ENCODE results near the gene EFCAB6. TPM values are rescaled to one million over a fixed set of nuclear protein-coding genes. Genes with fewer than 3 reads are reported as not detected.

EFCAB6 gene
- total and polyA plus RNA-seq, 10 of the 15 experiments (the other 5 are each of a cell fraction or from before 2014, with no cell fraction given), result 0.05 to 0.42 (median 0.19) TPM

- ChIA-PET RAD21 (ENCODE audit: unreplicated experiment) (no interaction called here), CTCF (no interaction called here), SMC1A (ENCODE audit: uncharacterized antibody, unreplicated experiment) (no interaction called here), POLR2A (no interaction called here)
- no peaks in the 10 kb centered on the region for H3K9me3 ChIP-seq (replicated peaks; ENCODE audit: control insufficient read depth, insufficient read depth, low read length)
- ATAC-seq (no peak), DNase-seq (ENCODE audit: low read depth, low spot score) (no peak), FAIRE-seq (no peak)
- WGBS (ENCODE audit: insufficient coverage, insufficient replicate concordance, low lambda C conversion rate, missing lambda C conversion rate), result 1% methylated on average over 2 of the region's 2 CpGs
- no peaks in the 10 kb centered on the region for H4K20me1 ChIP-seq (ENCODE audit: control insufficient read depth, insufficient read depth)
- no peaks in the 10 kb centered on the region for H3K4me1 ChIP-seq (ENCODE audit: control insufficient read depth, insufficient read depth, low read length)
- H3K9ac ChIP-seq (ENCODE audit: control insufficient read depth, insufficient read depth, low read length), result no peak overlapping the region
- BruUV-seq (replicated peaks), result no TSS peak
- H3K4me2 ChIP-seq (ENCODE audit: control insufficient read depth, insufficient read depth), result no peak overlapping the region
- no peaks in the 10 kb centered on the region for H3K79me2 ChIP-seq (ENCODE audit: control insufficient read depth, insufficient read depth, low read length)
- H2AFZ ChIP-seq (ENCODE audit: control insufficient read depth, low read depth, low read length), result no peak overlapping the region
- H3K27me3 ChIP-seq (replicated peaks in 1 of 2; ENCODE audit: control insufficient read depth in 2 of 2, insufficient read depth in 2 of 2, low read length in 1 of 2), result no peaks in the 10 kb centered on the region; a peak in 1 of 4 replicates
- in situ Hi-C loops (cut with MboI), result no loop called here
- H3K27ac ChIP-seq (ENCODE audit: control insufficient read depth, insufficient read depth), result no peak overlapping the region
- H3K4me3 ChIP-seq, result no peak overlapping the region
- intact Hi-C loops (cut with micrococcal nuclease; ENCODE audit: unreplicated experiment), result no loop called here
- no peaks in the 10 kb centered on the region for H3K36me3 ChIP-seq (ENCODE audit: control insufficient read depth in 2 of 2, insufficient read depth in 2 of 2, low read length in 1 of 2)
- TF ChIP-seq USF1 (IDR thresholded peaks at IDR 0.05; ENCODE audit: borderline replicate concordance, extremely low read length, insufficient read depth, low read depth, low read length) (no peak), FOXM1 (IDR thresholded peaks at IDR 0.05; ENCODE audit: low read depth, low read length) (no peak), HDAC6 (IDR thresholded peaks at IDR 0.05; ENCODE audit: unreplicated experiment) (no peak), GABPA (IDR thresholded peaks at IDR 0.05; ENCODE audit: low read depth) (no peak), TCF3 (IDR thresholded peaks at IDR 0.05; ENCODE audit: borderline replicate concordance, insufficient read depth, low read depth, low read length) (no peak), DPF2 (IDR thresholded peaks at IDR 0.05) (no peak), MYB (IDR thresholded peaks at IDR 0.05; ENCODE audit: borderline replicate concordance, low read depth, low read length) (no peak), BCL3 (IDR thresholded peaks at IDR 0.05; ENCODE audit: borderline replicate concordance, insufficient read depth, low read depth, low read length, poor library complexity, severe bottlenecking) (no peak), KDM1A (IDR thresholded peaks at IDR 0.05; ENCODE audit: borderline replicate concordance) (no peak), NFIC (IDR thresholded peaks at IDR 0.05; ENCODE audit: low read depth, low read length) (no peak), IKZF1 (conservative IDR thresholded peaks at IDR 0.05) (no peak), MAX (IDR thresholded peaks at IDR 0.05; ENCODE audit: low read depth, low read length) (no peak), CBX5 (IDR thresholded peaks at IDR 0.05; ENCODE audit: low read depth) (no peak), CEBPB (IDR thresholded peaks at IDR 0.05; ENCODE audit: borderline replicate concordance in 1 of 2, low read depth in 2 of 2, low read length in 2 of 2) (no peak), BCLAF1 (IDR thresholded peaks at IDR 0.05) (no peak)
- TF ChIP-seq, protein P1, sequence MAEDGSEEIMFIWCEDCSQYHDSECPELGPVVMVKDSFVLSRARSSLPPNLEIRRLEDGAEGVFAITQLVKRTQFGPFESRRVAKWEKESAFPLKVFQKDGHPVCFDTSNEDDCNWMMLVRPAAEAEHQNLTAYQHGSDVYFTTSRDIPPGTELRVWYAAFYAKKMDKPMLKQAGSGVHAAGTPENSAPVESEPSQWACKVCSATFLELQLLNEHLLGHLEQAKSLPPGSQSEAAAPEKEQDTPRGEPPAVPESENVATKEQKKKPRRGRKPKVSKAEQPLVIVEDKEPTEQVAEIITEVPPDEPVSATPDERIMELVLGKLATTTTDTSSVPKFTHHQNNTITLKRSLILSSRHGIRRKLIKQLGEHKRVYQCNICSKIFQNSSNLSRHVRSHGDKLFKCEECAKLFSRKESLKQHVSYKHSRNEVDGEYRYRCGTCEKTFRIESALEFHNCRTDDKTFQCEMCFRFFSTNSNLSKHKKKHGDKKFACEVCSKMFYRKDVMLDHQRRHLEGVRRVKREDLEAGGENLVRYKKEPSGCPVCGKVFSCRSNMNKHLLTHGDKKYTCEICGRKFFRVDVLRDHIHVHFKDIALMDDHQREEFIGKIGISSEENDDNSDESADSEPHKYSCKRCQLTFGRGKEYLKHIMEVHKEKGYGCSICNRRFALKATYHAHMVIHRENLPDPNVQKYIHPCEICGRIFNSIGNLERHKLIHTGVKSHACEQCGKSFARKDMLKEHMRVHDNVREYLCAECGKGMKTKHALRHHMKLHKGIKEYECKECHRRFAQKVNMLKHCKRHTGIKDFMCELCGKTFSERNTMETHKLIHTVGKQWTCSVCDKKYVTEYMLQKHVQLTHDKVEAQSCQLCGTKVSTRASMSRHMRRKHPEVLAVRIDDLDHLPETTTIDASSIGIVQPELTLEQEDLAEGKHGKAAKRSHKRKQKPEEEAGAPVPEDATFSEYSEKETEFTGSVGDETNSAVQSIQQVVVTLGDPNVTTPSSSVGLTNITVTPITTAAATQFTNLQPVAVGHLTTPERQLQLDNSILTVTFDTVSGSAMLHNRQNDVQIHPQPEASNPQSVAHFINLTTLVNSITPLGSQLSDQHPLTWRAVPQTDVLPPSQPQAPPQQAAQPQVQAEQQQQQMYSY (CRISPR knock-in tag; IDR thresholded peaks at IDR 0.05), result no peak
Observed at GRCh38 chr22:43693249-43693648, 118.9 kb downstream of the EFCAB6 start.

Measured in GM12878 (cell line).